ACC112 (cell line): ENCODE results near the gene MYO1D.

Experiments used
- H2AFZ ChIP-seq: fragments of 200-600 bp; sonication (generic); one replicate; pipeline ENCODE4 v1.6.0; 2017; ENCODE audit warnings: antibody characterized with exemption, low read length; ENCODE audit not compliant: unreplicated experiment
- H3K27ac ChIP-seq: fragments of 200-600 bp; sonication (generic); 2 replicates; pipeline ENCODE4 v1.5.1; 2014; ENCODE audit warnings: low read depth, mild to moderate bottlenecking, antibody characterized with exemption, low read length, moderate library complexity
- H3K27me3 ChIP-seq: fragments of 200-600 bp; sonication (generic); 2 replicates; pipeline ENCODE4 v1.6.1; 2014; ENCODE audit warnings: mild to moderate bottlenecking, antibody characterized with exemption, low read length, moderate library complexity, mixed read lengths; ENCODE audit not compliant: insufficient read depth
- H3K36me3 ChIP-seq: fragments of 200-600 bp; sonication (generic); 2 replicates; pipeline ENCODE4 v1.6.1; 2016; ENCODE audit warnings: mild to moderate bottlenecking, antibody characterized with exemption, low read length, moderate library complexity, mixed read lengths; ENCODE audit not compliant: insufficient read depth
- H3K4me1 ChIP-seq: fragments of 200-600 bp; sonication (generic); one replicate; pipeline ENCODE4 v1.6.1; 2016; ENCODE audit warnings: low read length, mixed read lengths; ENCODE audit not compliant: insufficient read depth, unreplicated experiment, control insufficient read depth
- H3K4me3 ChIP-seq: fragments of 200-600 bp; sonication (generic); 2 replicates; pipeline ENCODE4 v1.5.1; 2014; ENCODE audit warnings: mild to moderate bottlenecking, low read depth, low read length
- H3K79me2 ChIP-seq: fragments of 200-600 bp; sonication (generic); one replicate; pipeline ENCODE4 v1.6.0; 2016; ENCODE audit warnings: low read length; ENCODE audit not compliant: control insufficient read depth, unreplicated experiment, insufficient read depth

The MYO1D gene

DNA sequence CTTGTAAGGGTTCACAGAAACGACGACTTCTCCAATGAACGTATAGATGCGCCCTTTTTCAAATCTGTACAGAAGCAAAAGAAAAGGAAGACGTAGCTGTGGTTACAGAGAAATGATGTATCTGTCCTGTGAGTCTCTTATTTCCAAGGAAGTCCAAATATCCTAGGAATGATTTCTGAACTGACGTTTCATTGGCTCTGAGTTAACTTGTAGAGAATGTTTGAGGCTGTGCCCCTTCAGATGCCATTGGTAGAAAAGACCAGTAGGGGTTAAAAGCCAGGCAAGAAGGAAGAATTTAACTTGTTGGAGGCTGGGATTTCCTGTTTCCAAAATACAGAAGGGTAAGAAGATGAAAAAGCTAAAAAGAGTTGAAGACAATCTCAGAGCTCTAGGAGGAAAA, 96.2 kb downstream of the MYO1D start:
- Histone ChIP-seq H3K4me1 (peaks cover 6% of the 10 kb centered on the region), H3K27me3 (no peaks in the 10 kb centered on the region), H3K79me2 (no peaks in the 10 kb centered on the region), H3K4me3 (no peak overlapping the region), H3K27ac (no peak overlapping the region), H3K36me3 (no peaks in the 10 kb centered on the region), H2AFZ (no peak overlapping the region)

DNA sequence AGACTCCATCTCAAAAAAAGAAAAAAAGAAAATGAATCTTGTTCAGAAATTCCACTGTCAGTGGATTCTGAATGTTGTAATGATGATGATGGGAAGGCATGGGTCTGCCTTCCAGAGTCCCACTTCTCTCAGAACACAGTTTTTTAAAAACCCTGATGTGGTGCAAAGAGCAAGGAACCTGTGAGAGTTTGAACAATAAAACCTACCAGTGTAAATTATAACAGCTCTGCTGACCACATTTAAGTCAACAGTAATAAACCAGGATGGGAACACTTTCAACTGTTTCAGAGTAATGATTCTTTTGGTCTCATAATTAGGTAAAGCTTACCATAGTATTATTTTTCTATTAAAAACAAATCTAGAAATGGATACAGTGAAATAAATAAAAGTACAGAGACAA, 99.0 kb downstream of the MYO1D start:
- H3K4me1 ChIP-seq = peaks cover 6% of the 10 kb centered on the region
- no peak overlapping the region for H2AFZ ChIP-seq
- no peak overlapping the region for H3K27ac ChIP-seq
- H3K4me3 ChIP-seq = no peak overlapping the region
- no peaks in the 10 kb centered on the region for H3K36me3 ChIP-seq
- no peaks in the 10 kb centered on the region for H3K27me3 ChIP-seq
- H3K79me2 ChIP-seq = no peaks in the 10 kb centered on the region

DNA sequence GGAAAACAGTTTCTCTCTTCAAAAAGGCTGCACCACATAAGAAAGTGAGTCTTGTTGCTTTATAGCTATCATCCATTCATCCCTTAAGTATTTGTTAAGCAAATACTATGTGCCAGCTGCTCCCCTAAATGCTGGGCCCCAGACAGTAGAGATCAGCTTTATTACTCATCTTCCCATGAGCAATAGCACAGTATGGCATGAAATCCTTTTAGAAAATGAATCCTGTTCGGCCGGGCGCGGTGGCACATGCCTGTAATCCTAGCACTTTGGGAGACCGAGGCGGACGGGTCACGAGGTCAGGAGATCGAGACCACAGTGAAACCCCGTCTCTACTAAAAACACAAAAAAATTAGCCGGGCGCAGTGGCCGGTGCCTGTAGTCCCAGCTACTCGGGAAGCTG, 99.5 kb downstream of the MYO1D start:
- H2AFZ ChIP-seq = no peak overlapping the region
- no peaks in the 10 kb centered on the region for H3K36me3 ChIP-seq
- H3K4me1 ChIP-seq = peaks cover 6% of the 10 kb centered on the region
- H3K79me2 ChIP-seq = no peaks in the 10 kb centered on the region
- H3K4me3 ChIP-seq = no peak overlapping the region
- H3K27me3 ChIP-seq = no peaks in the 10 kb centered on the region
- H3K27ac ChIP-seq = no peak overlapping the region

DNA sequence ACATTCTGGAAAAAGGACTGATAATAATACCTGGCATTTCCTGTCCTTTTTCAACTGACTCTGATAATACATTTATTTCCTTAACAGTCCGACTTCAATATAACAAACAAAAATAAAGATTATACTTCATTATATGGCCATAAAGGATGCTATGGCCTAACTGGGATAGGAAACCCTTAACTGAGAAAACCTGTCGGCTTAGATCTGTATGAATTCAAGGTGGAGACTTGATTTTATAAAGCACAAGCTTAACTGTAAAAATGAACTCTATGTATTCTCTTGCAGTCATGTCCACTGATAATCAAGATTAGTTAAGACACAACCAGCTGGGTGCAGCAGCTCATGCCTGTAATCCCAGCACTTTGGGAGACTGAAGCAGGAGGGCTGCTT, 102.2 kb downstream of the MYO1D start:
- H3K27ac ChIP-seq = no peak overlapping the region

DNA sequence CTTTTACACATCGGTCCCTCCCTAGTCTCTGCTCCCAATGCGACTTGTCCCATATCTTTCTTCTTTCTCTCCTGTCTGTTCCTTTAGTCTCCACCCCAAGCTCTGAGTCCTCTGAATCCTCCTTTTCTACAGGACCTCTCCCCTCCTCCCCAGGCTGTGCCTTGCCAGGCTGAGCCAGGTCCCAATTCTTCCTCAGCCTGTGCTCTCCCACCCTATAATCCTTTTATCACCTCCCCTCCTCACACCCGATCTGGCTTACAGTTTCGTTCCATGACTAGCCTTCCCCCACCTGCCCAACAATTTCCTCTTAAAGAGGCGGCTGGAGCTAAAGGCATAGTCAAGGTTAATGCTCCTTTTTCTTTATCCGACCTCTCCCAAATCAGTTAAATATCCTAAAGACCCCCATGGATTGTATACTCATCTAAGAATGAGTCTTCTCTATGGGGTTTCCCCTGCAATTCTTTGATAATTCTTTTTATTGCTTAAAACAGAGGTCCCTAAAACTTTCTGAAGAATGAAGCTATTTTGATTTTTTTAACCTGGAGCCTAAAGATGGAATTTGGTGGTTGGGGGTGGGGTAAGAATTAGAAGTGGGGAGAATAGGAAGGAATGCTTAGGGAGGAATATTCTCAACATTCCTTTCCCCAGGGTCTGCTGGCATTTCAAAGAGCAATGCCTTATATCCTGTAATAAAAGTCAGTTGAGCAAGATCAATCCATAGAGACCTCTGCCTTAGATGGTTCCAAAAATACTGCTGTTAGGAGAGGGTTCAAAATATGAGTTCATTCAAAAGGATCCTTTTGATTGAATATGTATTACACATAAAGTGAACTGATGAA, 102.8 kb downstream of the MYO1D start:
- H2AFZ ChIP-seq = no peak overlapping the region
- H3K27me3 ChIP-seq = no peaks in the 10 kb centered on the region
- peaks cover 12% of the 10 kb centered on the region for H3K4me1 ChIP-seq
- H3K36me3 ChIP-seq = no peaks in the 10 kb centered on the region
- H3K79me2 ChIP-seq = no peaks in the 10 kb centered on the region
- H3K4me3 ChIP-seq = no peak overlapping the region
- H3K27ac ChIP-seq = no peak overlapping the region

More for the DNA sequence above, 102.2 kb downstream of the MYO1D start:
- Histone ChIP-seq H3K36me3 (no peaks in the 10 kb centered on the region), H3K4me3 (no peak overlapping the region), H3K79me2 (no peaks in the 10 kb centered on the region), H3K4me1 (peaks cover 12% of the 10 kb centered on the region), H3K27me3 (no peaks in the 10 kb centered on the region), H2AFZ (no peak overlapping the region)

DNA sequence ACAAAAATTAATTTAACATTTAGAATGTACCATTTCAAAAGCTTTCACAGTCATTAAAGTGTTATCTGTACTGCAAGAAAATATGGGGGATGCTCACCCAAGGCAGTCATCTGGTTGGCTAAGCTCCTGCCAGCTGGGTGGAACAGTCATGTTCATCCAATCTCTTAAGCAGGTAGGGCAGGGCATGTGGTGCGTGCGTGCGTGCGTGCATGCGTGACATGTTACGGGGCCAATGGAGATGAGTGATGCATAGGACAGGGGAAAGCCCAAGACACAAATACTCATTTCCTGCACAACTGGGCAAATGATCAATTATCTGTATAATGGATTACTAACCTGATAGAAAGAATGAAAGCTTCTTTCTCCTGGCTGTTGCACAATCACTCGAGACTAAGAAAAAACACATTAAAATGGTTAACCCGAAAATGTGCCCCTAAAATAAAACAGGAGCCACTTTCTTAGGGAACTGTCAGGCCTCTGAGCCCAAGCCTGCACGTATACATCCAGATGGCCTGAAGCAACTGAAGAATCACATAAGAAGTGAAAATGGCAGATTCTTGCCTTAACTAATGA, 104.4 kb downstream of the MYO1D start:
- Histone ChIP-seq H3K27ac (no peak overlapping the region), H3K36me3 (no peaks in the 10 kb centered on the region), H2AFZ (no peak overlapping the region), H3K4me1 (peaks cover 12% of the 10 kb centered on the region), H3K79me2 (no peaks in the 10 kb centered on the region), H3K4me3 (no peak overlapping the region), H3K27me3 (no peaks in the 10 kb centered on the region)

DNA sequence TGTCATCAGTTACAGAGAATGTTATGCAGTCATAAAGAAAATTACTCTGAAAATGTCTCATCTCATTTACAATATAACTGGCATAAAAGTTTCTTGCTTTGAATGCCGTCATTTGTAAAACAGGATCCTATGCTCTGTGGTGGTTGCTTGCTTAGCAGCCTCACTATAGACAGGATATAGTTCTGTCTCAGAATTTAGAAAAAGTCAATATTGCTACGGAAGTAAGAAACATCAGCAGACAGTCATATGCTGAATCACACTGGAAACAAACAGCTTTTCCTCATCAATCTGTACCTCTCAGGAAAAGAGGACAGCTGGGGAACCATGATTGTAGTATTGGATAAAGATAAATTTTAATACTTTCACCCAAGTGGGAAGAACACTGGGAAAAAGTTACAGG, 105.5 kb downstream of the MYO1D start:
- Histone ChIP-seq H3K27ac (no peak overlapping the region), H3K27me3 (no peaks in the 10 kb centered on the region), H3K4me3 (no peak overlapping the region), H2AFZ (no peak overlapping the region), H3K79me2 (no peaks in the 10 kb centered on the region), H3K36me3 (no peaks in the 10 kb centered on the region), H3K4me1 (peaks cover 6% of the 10 kb centered on the region)

DNA sequence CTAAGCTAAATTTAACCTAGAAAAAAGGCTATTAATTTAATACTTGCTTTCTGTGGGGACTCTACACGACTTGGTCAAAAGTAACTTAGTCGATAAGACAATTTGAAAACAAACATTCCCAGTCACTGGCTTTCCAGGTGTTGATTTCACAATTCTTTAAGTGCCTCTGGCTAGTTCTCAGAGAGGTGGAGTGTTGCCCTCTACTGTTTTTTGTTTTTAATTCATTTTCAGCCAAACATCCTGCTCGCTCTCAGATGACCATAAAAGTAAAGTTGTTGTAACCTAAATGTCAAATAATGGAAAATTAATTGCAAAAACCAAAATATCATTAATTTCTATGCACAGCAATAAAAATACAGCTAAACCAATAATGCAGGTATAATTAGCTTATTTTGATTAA, 107.1 kb downstream of the MYO1D start:
- Histone ChIP-seq H3K4me3 (no peak overlapping the region), H3K27ac (no peak overlapping the region), H3K36me3 (no peaks in the 10 kb centered on the region), H3K79me2 (no peaks in the 10 kb centered on the region), H2AFZ (no peak overlapping the region), H3K4me1 (peaks cover 6% of the 10 kb centered on the region), H3K27me3 (no peaks in the 10 kb centered on the region)

DNA sequence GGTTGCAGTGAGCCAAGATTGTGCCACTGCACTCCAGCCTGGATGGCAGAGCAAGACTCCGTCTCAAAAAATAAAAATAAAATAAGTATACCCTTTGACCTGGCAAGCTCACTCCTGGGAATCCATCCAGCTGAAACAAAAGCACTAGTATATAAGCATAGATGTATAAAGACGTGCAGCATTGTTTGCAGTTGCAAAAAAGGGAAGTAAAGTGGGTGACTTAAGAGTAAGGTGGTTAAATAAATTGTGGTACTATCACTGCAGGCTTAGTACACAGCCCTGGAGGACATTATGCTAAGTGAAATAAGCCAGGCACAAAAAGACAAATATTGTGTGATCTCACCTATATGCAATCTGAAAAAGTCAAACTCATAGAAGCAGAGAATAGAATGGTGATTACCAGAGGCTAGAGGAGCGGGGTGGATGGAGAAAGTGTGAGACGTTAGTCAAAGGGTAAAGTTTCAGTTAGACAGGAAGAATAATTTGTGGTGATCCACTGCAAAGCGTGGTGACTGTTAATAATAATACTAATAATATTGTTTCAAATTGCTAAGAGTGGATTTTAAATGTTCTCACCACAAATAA, 113.0 kb downstream of the MYO1D start:
- no peaks in the 10 kb centered on the region for H3K27me3 ChIP-seq
- H3K27ac ChIP-seq = no peak overlapping the region
- no peaks in the 10 kb centered on the region for H3K4me1 ChIP-seq
- H3K79me2 ChIP-seq = no peaks in the 10 kb centered on the region
- no peak overlapping the region for H3K4me3 ChIP-seq
- H3K36me3 ChIP-seq = no peaks in the 10 kb centered on the region
- no peak overlapping the region for H2AFZ ChIP-seq

DNA sequence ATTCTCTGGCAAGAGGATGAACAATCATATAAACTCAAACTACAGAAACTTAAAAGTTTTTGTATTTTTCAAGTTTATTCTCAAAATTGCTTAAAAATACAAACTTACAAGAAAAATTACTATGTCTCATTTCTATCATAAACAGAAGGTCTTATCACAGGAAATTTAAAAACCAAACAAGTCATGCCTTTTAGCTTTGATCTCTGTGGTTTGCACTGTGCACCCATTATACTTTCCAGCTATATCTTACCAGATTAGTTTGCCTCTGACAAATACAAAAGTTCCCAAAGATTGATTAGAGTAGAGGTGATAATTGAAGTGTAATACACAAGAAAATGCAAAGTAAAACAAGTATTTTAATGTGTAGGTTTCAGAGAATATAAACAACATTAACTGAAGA, 117.4 kb downstream of the MYO1D start:
- no peaks in the 10 kb centered on the region for H3K79me2 ChIP-seq
- peaks cover 7% of the 10 kb centered on the region for H3K4me1 ChIP-seq
- H3K36me3 ChIP-seq = no peaks in the 10 kb centered on the region
- H3K27me3 ChIP-seq = no peaks in the 10 kb centered on the region
- H3K4me3 ChIP-seq = no peak overlapping the region
- no peak overlapping the region for H3K27ac ChIP-seq
- H2AFZ ChIP-seq = no peak overlapping the region

DNA sequence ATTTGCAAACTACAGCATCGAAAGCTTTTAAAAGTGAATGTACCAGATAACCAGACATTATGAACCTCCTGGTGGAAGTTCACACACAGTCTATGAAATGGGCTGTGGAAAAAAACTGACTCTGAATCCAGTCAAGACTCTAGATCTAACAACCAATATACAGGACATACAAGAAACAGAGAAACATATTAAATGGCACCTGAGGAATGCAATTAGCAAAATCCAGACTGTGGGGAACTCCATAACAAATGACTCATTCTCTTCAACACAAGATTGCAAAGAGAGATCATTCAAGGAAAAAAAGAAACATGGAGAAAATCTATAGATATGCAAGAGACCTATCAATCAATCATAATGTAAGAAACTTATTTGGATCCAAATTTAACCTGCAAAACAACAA, 119.0 kb downstream of the MYO1D start:
- Histone ChIP-seq H3K27ac (no peak overlapping the region), H3K4me3 (no peak overlapping the region), H3K36me3 (no peaks in the 10 kb centered on the region), H3K4me1 (peaks cover 7% of the 10 kb centered on the region), H3K27me3 (no peaks in the 10 kb centered on the region), H2AFZ (no peak overlapping the region), H3K79me2 (no peaks in the 10 kb centered on the region)
